H1 (cell line): ENCODE measurements around the gene KRTCAP2. TPM values are rescaled to one million over a fixed set of nuclear protein-coding genes. Genes with fewer than 3 reads are reported as not detected.

ENCODE experiments used
- CTCF ChIA-PET: fragments of 300-600 bp; sonication (Branson Sonifier 250); formaldehyde crosslinking; loops from one replicate; lab custom pipeline; 2021; ENCODE audit not compliant: partially characterized antibody; lab: Charles Lee
- POLR2A ChIA-PET: fragments of 300-600 bp; sonication (Branson Sonifier 250); formaldehyde crosslinking; loops from one replicate; lab custom pipeline; 2021; ENCODE audit warnings: inconsistent platforms; ENCODE audit not compliant: partially characterized antibody; lab: Charles Lee
- DNase-seq, 2 experiments: peaks; one replicate each; pipeline versions ENCODE4 v3.0.0 to v3.0.0-alpha.2; 2010 to 2022; ENCODE audit warnings: low spot score in 2 of 2, low read depth in 1 of 2, mixed read lengths in 1 of 2
- FAIRE-seq: peaks from 2 replicates; lab custom pipeline; 2011; peaks lifted over from hg19 to GRCh38; lab: Jason Lieb, UNC
- H2AFZ ChIP-seq: 2 replicates; pipeline ENCODE4 v1.8.1; 2012; ENCODE audit warnings: low read length, inconsistent platforms
- H2AK5ac ChIP-seq: 2 replicates; pipeline ENCODE4 v1.6.1; 2013; ENCODE audit warnings: low read depth, low read length
- H2BK120ac ChIP-seq: replicated peaks from 2 replicates; pipeline ENCODE3; 2013; ENCODE audit warnings: low read depth, low read length, inconsistent platforms
- H2BK12ac ChIP-seq: 2 replicates; pipeline ENCODE4 v1.6.1; 2013; ENCODE audit warnings: low read depth, low read length
- H2BK15ac ChIP-seq: 2 replicates; pipeline ENCODE4 v1.6.1; 2013; ENCODE audit warnings: low read length
- H2BK20ac ChIP-seq: 2 replicates; pipeline ENCODE4 v1.6.1; 2013; ENCODE audit warnings: low read length
- H2BK5ac ChIP-seq: 2 replicates; pipeline ENCODE4 v1.6.1; 2013; ENCODE audit warnings: low read depth, low read length
- H3K14ac ChIP-seq: 2 replicates; pipeline ENCODE4 v1.6.1; 2013; ENCODE audit warnings: inconsistent platforms; ENCODE audit not compliant: insufficient read length
- H3K18ac ChIP-seq: 2 replicates; pipeline ENCODE4 v1.6.1; 2013; ENCODE audit warnings: low read length; ENCODE audit errors: extremely low read depth
- H3K23ac ChIP-seq: 2 replicates; pipeline ENCODE4 v1.6.1; 2013; ENCODE audit warnings: inconsistent platforms; ENCODE audit not compliant: insufficient read length
- H3K23me2 ChIP-seq: 2 replicates; pipeline ENCODE4 v1.6.1; 2013; ENCODE audit warnings: low read depth, low read length
- H3K27ac ChIP-seq: 2 replicates; pipeline ENCODE4 v1.6.1; 2011; ENCODE audit warnings: low read depth, low read length, inconsistent platforms
- H3K27me3 ChIP-seq, 4 experiments: replicated peaks in 1 of 4; 1 replicate in 1 of 4; 2 replicates in 3 of 4; pipeline versions ENCODE4 v1.6.1 to v1.8.1; 2011 to 2013; ENCODE audit warnings: low read length in 3 of 4, mild to moderate bottlenecking in 3 of 4, inconsistent platforms in 2 of 4, mixed read lengths in 2 of 4, moderate library complexity in 1 of 4; ENCODE audit not compliant: control insufficient read depth in 3 of 4, insufficient read depth in 3 of 4; ENCODE audit errors: extremely low read depth in 1 of 4
- H3K36me3 ChIP-seq, 4 experiments: 2 replicates each; pipeline versions ENCODE4 v1.6.1 to v1.8.1; 2011 to 2013; ENCODE audit warnings: mild to moderate bottlenecking in 4 of 4, low read length in 3 of 4, moderate library complexity in 2 of 4, control low read depth in 1 of 4, inconsistent platforms in 1 of 4; ENCODE audit not compliant: insufficient read depth in 4 of 4, control insufficient read depth in 2 of 4
- H3K4ac ChIP-seq: replicated peaks from 2 replicates; pipeline ENCODE3; 2013; ENCODE audit warnings: low read length, low read depth, mixed read lengths, inconsistent platforms; ENCODE audit not compliant: insufficient read length
- H3K4me1 ChIP-seq, 4 experiments: replicated peaks in 1 of 4; 1 replicate in 1 of 4; 2 replicates in 3 of 4; pipeline versions ENCODE4 v1.6.1 to v1.8.1; 2011 to 2013; ENCODE audit warnings: low read length in 3 of 4, inconsistent platforms in 2 of 4, mixed read lengths in 1 of 4; ENCODE audit not compliant: insufficient read depth in 4 of 4, control insufficient read depth in 3 of 4
- H3K4me2 ChIP-seq, 2 experiments: 2 replicates each; pipeline versions ENCODE4 v1.6.1 to v1.8.1; 2011 to 2013; ENCODE audit warnings: low read depth in 2 of 2, low read length in 2 of 2, control low read depth in 1 of 2, inconsistent platforms in 1 of 2, mild to moderate bottlenecking in 1 of 2; ENCODE audit not compliant: insufficient read depth in 1 of 2
- H3K4me3 ChIP-seq, 4 experiments: fragments of 200-600, 300-600 bp in 1 of 4; sonication (generic), shearing (Covaris generic), sonication (Bioruptor Twin) in 1 of 4; 2 replicates each; pipeline versions ENCODE4 v1.5.1 to v1.8.1; 2011 to 2016; ENCODE audit warnings: low read length in 4 of 4, low read depth in 3 of 4, control low read depth in 2 of 4, inconsistent platforms in 2 of 4, mild to moderate bottlenecking in 2 of 4, mixed read lengths in 1 of 4, moderate library complexity in 1 of 4; ENCODE audit not compliant: insufficient read depth in 2 of 4; ENCODE audit errors: extremely low read depth in 1 of 4
- H3K56ac ChIP-seq: replicated peaks from 2 replicates; pipeline ENCODE3; 2013; ENCODE audit warnings: low read depth, mild to moderate bottlenecking, mixed read lengths, low read length, inconsistent platforms; ENCODE audit not compliant: insufficient read length
- H3K79me1 ChIP-seq: 2 replicates; pipeline ENCODE4 v1.6.1; 2013; ENCODE audit warnings: low read depth, low read length, control low read depth
- H3K79me2 ChIP-seq, 2 experiments: 2 replicates each; pipeline versions ENCODE4 v1.6.1 to v1.8.1; 2012 to 2013; ENCODE audit warnings: low read length in 2 of 2, mild to moderate bottlenecking in 2 of 2, inconsistent platforms in 1 of 2; ENCODE audit not compliant: insufficient read depth in 2 of 2, control insufficient read depth in 1 of 2
- H3K9ac ChIP-seq, 4 experiments: replicated peaks in 1 of 4; 1 replicate in 1 of 4; 2 replicates in 3 of 4; pipeline versions ENCODE4 v1.6.1 to v1.8.1; 2011 to 2013; ENCODE audit warnings: low read depth in 3 of 4, low read length in 3 of 4, control low read depth in 2 of 4, mild to moderate bottlenecking in 2 of 4, moderate library complexity in 2 of 4, inconsistent platforms in 1 of 4; ENCODE audit errors: extremely low read depth in 1 of 4
- H3K9me3 ChIP-seq, 2 experiments: 2 replicates each; pipeline versions ENCODE4 v1.6.1 to v1.8.1; 2012 to 2013; ENCODE audit warnings: mild to moderate bottlenecking in 2 of 2, moderate library complexity in 2 of 2, control low read depth in 1 of 2, inconsistent platforms in 1 of 2, low read depth in 1 of 2, low read length in 1 of 2, mixed read lengths in 1 of 2; ENCODE audit not compliant: insufficient read depth in 2 of 2
- H4K20me1 ChIP-seq, 2 experiments: replicated peaks in 1 of 2; 2 replicates each; pipeline versions ENCODE3 to v1.8.1; 2011 to 2013; ENCODE audit warnings: inconsistent platforms in 2 of 2, low read length in 2 of 2, mild to moderate bottlenecking in 1 of 2; ENCODE audit not compliant: insufficient read depth in 2 of 2, control insufficient read depth in 1 of 2
- H4K5ac ChIP-seq: 2 replicates; pipeline ENCODE4 v1.6.1; 2013; ENCODE audit warnings: low read length, low read depth, mixed read lengths, inconsistent platforms; ENCODE audit not compliant: insufficient read length
- H4K8ac ChIP-seq: 2 replicates; pipeline ENCODE4 v1.8.0; 2013; ENCODE audit warnings: mild to moderate bottlenecking, moderate library complexity, low read length, inconsistent platforms; ENCODE audit not compliant: insufficient read depth; ENCODE audit errors: extremely low read depth
- H4K91ac ChIP-seq: replicated peaks from 2 replicates; pipeline ENCODE3; 2013; ENCODE audit warnings: low read length, mixed read lengths, inconsistent platforms; ENCODE audit not compliant: insufficient read length
- HDAC2 ChIP-seq, 2 experiments: fragments of 300-600 bp in 1 of 2; sonication (generic) in 1 of 2; IDR thresholded peaks; 2 replicates each; pipeline ENCODE4 v1.6.1; 2011 to 2012; ENCODE audit warnings: low read depth in 2 of 2, low read length in 2 of 2, mild to moderate bottlenecking in 2 of 2, moderate library complexity in 2 of 2, borderline replicate concordance in 1 of 2, inconsistent platforms in 1 of 2
- WGBS, 2 experiments: shearing (Covaris generic) in 1 of 2; methylation state at CpG; one replicate each; pipeline versions ENCODE4 v1.1.6 to v1.1.7; 2013 to 2015; ENCODE audit warnings: low lambda C conversion rate in 2 of 2, mixed read lengths in 2 of 2, inconsistent platforms in 1 of 2, low coverage in 1 of 2, missing lambda C conversion rate in 1 of 2; ENCODE audit not compliant: insufficient replicate concordance in 2 of 2, insufficient coverage in 1 of 2, insufficient read length in 1 of 2; ENCODE audit errors: extremely low coverage in 1 of 2, missing lambda C conversion rate in 1 of 2; 5-methylcytosine and 5-hydroxymethylcytosine counted together
- polyA plus RNA-seq, 7 experiments: library from polyadenylated mRNA; depleted of rRNA in 3 of 7; stranded (reverse) in 5 of 7; unstranded in 2 of 7; fragments of >200 nt in 5 of 7; fragments of 200-250 nt in 2 of 7; gene quantifications; 1 replicate in 5 of 7; 2 replicates in 1 of 7; 4 replicates in 1 of 7; pipeline versions ENCODE4 v1.2.1 to v1.2.3, GENCODE V29; 2011 to 2013; ENCODE audit warnings: missing spikeins in 2 of 7, mixed read lengths in 2 of 7
- total RNA-seq: library from RNA; stranded (reverse); fragmentation: NEBNext Ultra II Directional; extraction: Animal tissue kit (Norgen Biotek cat#: 25700); gene quantifications from 2 replicates; pipeline ENCODE4 v1.2.1, GENCODE V29; 2021

The KRTCAP2 gene
- total and polyA plus RNA-seq, 2 of the 8 experiments (the other 6 are each of a cell fraction or from before 2014, with no cell fraction given) = 146 to 317 TPM

DNA sequence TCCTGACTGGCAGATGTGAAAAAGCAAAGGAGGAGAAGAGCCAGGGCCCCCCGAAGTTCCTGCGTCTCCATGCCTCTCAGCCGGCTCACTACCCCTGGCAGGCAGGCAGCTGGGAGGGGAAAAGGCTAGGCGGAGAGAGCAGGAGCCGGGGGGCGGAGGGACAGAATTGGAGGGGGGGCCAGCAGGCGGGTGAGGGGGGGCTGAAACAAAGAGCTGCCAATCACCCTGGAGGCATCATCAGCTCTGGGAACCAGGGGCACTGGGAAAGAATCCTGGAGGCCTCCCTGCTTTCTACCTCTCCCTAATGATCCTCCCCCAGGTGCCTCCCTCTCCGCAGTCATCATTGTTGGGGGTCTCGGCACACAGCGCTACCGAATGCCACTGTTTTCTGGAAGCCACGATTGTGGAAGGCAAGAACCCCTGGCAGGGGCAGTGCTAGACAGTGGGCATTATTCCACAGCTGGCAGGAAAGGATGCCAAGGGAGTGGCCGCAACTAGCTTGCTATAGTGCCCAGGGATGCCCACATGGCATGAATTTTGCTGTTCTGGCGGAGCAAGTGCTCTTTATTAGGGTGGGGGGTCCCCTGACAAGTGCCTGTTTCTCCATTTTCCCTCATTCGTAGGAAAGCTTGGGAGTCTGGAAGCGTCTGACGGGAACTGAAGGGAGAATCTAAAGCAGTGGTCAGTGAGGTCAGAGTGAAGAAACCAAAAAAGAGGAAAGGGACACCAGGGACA lies 34.9 kb upstream of the KRTCAP2 start, which contains the start of gene THBS3:
TSS of gene THBS3 (minus strand) at position 92 of the 735 bp plus-strand sequence. CDS start at position 71, 21 bp downstream.
- Histone ChIP-seq H3K4me2 (peak within 1 kb of the TSS; percentile 91 to 99), H2BK15ac (peak within 1 kb of the TSS; percentile 99), H4K8ac (peak within 1 kb of the TSS; percentile 96), H2BK12ac (peak within 1 kb of the TSS; percentile 89), H3K79me1 (no peaks in the 10 kb centered on the region), H4K20me1 (peaks cover 2 to 4% of the 10 kb centered on the region in 2 experiments), H3K4me1 (peaks cover 3 to 20% (median 12%) of the 10 kb centered on the region in 4 experiments), H3K18ac (peak within 1 kb of the TSS; percentile 68; the same call in 1 of the 2 replicates), H3K4me3 (peak within 1 kb of the TSS; percentile 86 to 95 (median 94)), H3K56ac (peak within 1 kb of the TSS; percentile 80), H2BK120ac (peak within 1 kb of the TSS; percentile 92), H3K79me2 (no peaks in the 10 kb centered on the region), H3K23me2 (peaks cover 17% of the 10 kb centered on the region), H2BK5ac (peak within 1 kb of the TSS; percentile 90), H3K27ac (peak within 1 kb of the TSS; percentile 78), H3K27me3 (peaks cover 0 to 3% (median 0%) of the 10 kb centered on the region in 4 experiments; a peak in 2 of 7 replicates), H3K23ac (no peak within 1 kb of the TSS), H3K4ac (peak within 1 kb of the TSS; percentile 36), H2AK5ac (peak within 1 kb of the TSS; percentile 76; the same call in 1 of the 2 replicates), H3K36me3 (peaks cover 0 to 16% (median 5%) of the 10 kb centered on the region in 4 experiments; a peak in 5 of 8 replicates), H4K91ac (peak within 1 kb of the TSS; percentile 95), H2BK20ac (peak within 1 kb of the TSS; percentile 75; the same call in 1 of the 2 replicates), H4K5ac (peak within 1 kb of the TSS; percentile 70), H2AFZ (no peak within 1 kb of the TSS), H3K14ac (no peak within 1 kb of the TSS), H3K9me3 (no peaks in the 10 kb centered on the region), H3K9ac (peak within 1 kb of the TSS; percentile 88 to 94 (median 88))
- WGBS, 2 experiments = 10% methylated on average over 10 of the region's 17 CpGs; no CpG with 5 or more reads in 1 of the 2 experiments
- CTCF ChIA-PET = interaction anchor here (1.0 to 5.7 kb wide), 12 partner anchors 8 to 117 kb away, joined by 4 to 62 read pairs (median 10); partner anchors contain the start of gene SCAMP3
- FAIRE-seq (no peak), DNase-seq (peak in 1 of 2 experiments; percentile 59)
- POLR2A ChIA-PET = interaction anchor here (0.6 to 19.4 kb wide), 20 partner anchors 8 to 183 kb away, joined by 3 to 512 read pairs (median 7); partner anchors contain the start of genes ENTREP3, KRTCAP2, RUSC1 and SCAMP3
- no peak for TF ChIP-seq HDAC2 (IDR thresholded peaks at IDR 0.05; ENCODE audit: borderline replicate concordance in 1 of 2, low read depth in 2 of 2, low read length in 2 of 2)
